ENCODE measurements around the gene GRK2. TPM values are rescaled to one million over a fixed set of nuclear protein-coding genes. Genes with fewer than 3 reads are reported as not detected.

The GRK2 gene
- total RNA-seq, 1 experiment from 2014 or later: 69.8 TPM

- Mint-ChIP-seq H3K4me1 (ENCODE audit: low read depth, unreplicated experiment) (peaks cover 10% of the 10 kb centered on the region), H3K27me3 (ENCODE audit: unreplicated experiment) (no peaks in the 10 kb centered on the region), H3K27ac (ENCODE audit: unreplicated experiment) (no peak overlapping the region), H3K4me3 (ENCODE audit: low read depth, unreplicated experiment) (no peak overlapping the region), H3K36me3 (ENCODE audit: insufficient read depth, unreplicated experiment) (peaks cover 30% of the 10 kb centered on the region), H3K9me3 (ENCODE audit: low read depth, unreplicated experiment) (no peaks in the 10 kb centered on the region)
- CTCF ChIA-PET: interaction anchor here (0.7 kb wide), 1 partner anchor 620 kb away, joined by 3 read pairs; no protein-coding TSS in a partner anchor
- intact Hi-C loops (cut with micrococcal nuclease; ENCODE audit: unreplicated experiment): no loop called here
- TF ChIP-seq, protein P1, sequence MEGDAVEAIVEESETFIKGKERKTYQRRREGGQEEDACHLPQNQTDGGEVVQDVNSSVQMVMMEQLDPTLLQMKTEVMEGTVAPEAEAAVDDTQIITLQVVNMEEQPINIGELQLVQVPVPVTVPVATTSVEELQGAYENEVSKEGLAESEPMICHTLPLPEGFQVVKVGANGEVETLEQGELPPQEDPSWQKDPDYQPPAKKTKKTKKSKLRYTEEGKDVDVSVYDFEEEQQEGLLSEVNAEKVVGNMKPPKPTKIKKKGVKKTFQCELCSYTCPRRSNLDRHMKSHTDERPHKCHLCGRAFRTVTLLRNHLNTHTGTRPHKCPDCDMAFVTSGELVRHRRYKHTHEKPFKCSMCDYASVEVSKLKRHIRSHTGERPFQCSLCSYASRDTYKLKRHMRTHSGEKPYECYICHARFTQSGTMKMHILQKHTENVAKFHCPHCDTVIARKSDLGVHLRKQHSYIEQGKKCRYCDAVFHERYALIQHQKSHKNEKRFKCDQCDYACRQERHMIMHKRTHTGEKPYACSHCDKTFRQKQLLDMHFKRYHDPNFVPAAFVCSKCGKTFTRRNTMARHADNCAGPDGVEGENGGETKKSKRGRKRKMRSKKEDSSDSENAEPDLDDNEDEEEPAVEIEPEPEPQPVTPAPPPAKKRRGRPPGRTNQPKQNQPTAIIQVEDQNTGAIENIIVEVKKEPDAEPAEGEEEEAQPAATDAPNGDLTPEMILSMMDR (IDR thresholded peaks at IDR 0.05; ENCODE audit: unreplicated experiment): no peak
- no TSS peak for BruUV-seq (replicated peaks)
- DNase-seq: no peak
Observed at GRCh38 chr11:67320011-67320410, 53.7 kb downstream of the GRK2 start.

- CTCF ChIA-PET: interaction anchor here (0.7 kb wide), 2 partner anchors 59 to 621 kb away, joined by 3 to 4 read pairs; no protein-coding TSS in a partner anchor
- no peak overlapping the region for H3K27ac Mint-ChIP-seq (ENCODE audit: unreplicated experiment)
- BruUV-seq (replicated peaks): no TSS peak
- H3K4me1 Mint-ChIP-seq (ENCODE audit: low read depth, unreplicated experiment): peaks cover 10% of the 10 kb centered on the region
- no peaks in the 10 kb centered on the region for H3K9me3 Mint-ChIP-seq (ENCODE audit: low read depth, unreplicated experiment)
- intact Hi-C loops (cut with micrococcal nuclease; ENCODE audit: unreplicated experiment): no loop called here
- H3K4me3 Mint-ChIP-seq (ENCODE audit: low read depth, unreplicated experiment): no peak overlapping the region
- H3K27me3 Mint-ChIP-seq (ENCODE audit: unreplicated experiment): no peaks in the 10 kb centered on the region
- TF ChIP-seq, protein P1 (IDR thresholded peaks at IDR 0.05; ENCODE audit: unreplicated experiment): no peak
- no peak for DNase-seq
- H3K36me3 Mint-ChIP-seq (ENCODE audit: insufficient read depth, unreplicated experiment): peaks cover 30% of the 10 kb centered on the region
Observed at GRCh38 chr11:67320691-67321090, 54.4 kb downstream of the GRK2 start.

GRCh38 chr11:67321313-67321871, 55.1 kb downstream of the GRK2 start:
- BruUV-seq (replicated peaks): no TSS peak
- DNase-seq: no peak
- no peak overlapping the region for H3K4me3 Mint-ChIP-seq (ENCODE audit: low read depth, unreplicated experiment)
- H3K9me3 Mint-ChIP-seq (ENCODE audit: low read depth, unreplicated experiment): no peaks in the 10 kb centered on the region
- H3K36me3 Mint-ChIP-seq (ENCODE audit: insufficient read depth, unreplicated experiment): peaks cover 29% of the 10 kb centered on the region
- CTCF ChIA-PET: interaction anchor here (0.7 to 1.0 kb wide), 2 partner anchors 58 to 60 kb away, joined by 3 to 4 read pairs; no protein-coding TSS in a partner anchor
- TF ChIP-seq, protein P1 (IDR thresholded peaks at IDR 0.05; ENCODE audit: unreplicated experiment): no peak
- no peak overlapping the region for H3K27ac Mint-ChIP-seq (ENCODE audit: unreplicated experiment)
- intact Hi-C loops (cut with micrococcal nuclease; ENCODE audit: unreplicated experiment): no loop called here
- H3K4me1 Mint-ChIP-seq (ENCODE audit: low read depth, unreplicated experiment): peaks cover 10% of the 10 kb centered on the region
- no peaks in the 10 kb centered on the region for H3K27me3 Mint-ChIP-seq (ENCODE audit: unreplicated experiment)

- CTCF ChIA-PET: interaction anchor here (1.0 kb wide), 1 partner anchor 57 kb away, joined by 3 read pairs; no protein-coding TSS in a partner anchor
- DNase-seq: no peak
- Mint-ChIP-seq H3K4me1 (ENCODE audit: low read depth, unreplicated experiment) (peaks cover 10% of the 10 kb centered on the region), H3K36me3 (ENCODE audit: insufficient read depth, unreplicated experiment) (peaks cover 23% of the 10 kb centered on the region), H3K27me3 (ENCODE audit: unreplicated experiment) (no peaks in the 10 kb centered on the region), H3K9me3 (ENCODE audit: low read depth, unreplicated experiment) (no peaks in the 10 kb centered on the region), H3K4me3 (ENCODE audit: low read depth, unreplicated experiment) (no peak overlapping the region), H3K27ac (ENCODE audit: unreplicated experiment) (no peak overlapping the region)
- TF ChIP-seq, protein P1 (IDR thresholded peaks at IDR 0.05; ENCODE audit: unreplicated experiment): no peak
- no TSS peak for BruUV-seq (replicated peaks)
- intact Hi-C loops (cut with micrococcal nuclease; ENCODE audit: unreplicated experiment): no loop called here
Observed at GRCh38 chr11:67322049-67322448, 55.8 kb downstream of the GRK2 start.

All from Calu3 (cell line).